Adrenal gland (tissue), 12 donors: Measurements from ENCODE around the gene C10orf90. TPM values are rescaled to one million over a fixed set of nuclear protein-coding genes. Genes with fewer than 3 reads are reported as not detected.

Experiments used
- DNase-seq, 7 donors: peaks; one replicate each; pipeline ENCODE4 v3.0.0-alpha.2; 2019 to 2020
- H3K27ac ChIP-seq, 5 donors: fragments of 200-600 bp; sonication (generic) in 4 of 5; 1 replicate in 3 of 5; 2 replicates in 2 of 5; pipeline versions ENCODE4 v1.5.1 to v1.8.0; 2016 to 2020; ENCODE audit warnings: mild to moderate bottlenecking in 1 of 5
- H3K27me3 ChIP-seq: fragments of 200-600 bp; 2 replicates; pipeline ENCODE4 v1.8.0; 2021
- H3K36me3 ChIP-seq, 2 donors: fragments of 200-600 bp; replicated peaks in 1 of 2; 1 replicate in 1 of 2; 2 replicates in 1 of 2; pipeline versions ENCODE4 v1.5.1 to v1.8.0; 2018 to 2022
- H3K4me1 ChIP-seq, 2 donors: fragments of 200-600 bp; replicated peaks in 1 of 2; 1 replicate in 1 of 2; 2 replicates in 1 of 2; pipeline versions ENCODE4 v1.5.1 to v1.8.0; 2018 to 2021
- H3K4me3 ChIP-seq, 4 donors: fragments of 200-600 bp; sonication (generic) in 3 of 4; one replicate each; pipeline ENCODE4 v1.5.1; 2016 to 2018
- H3K9me3 ChIP-seq, 3 donors: fragments of 200-600 bp; sonication (generic) in 1 of 3; replicated peaks in 1 of 3; 1 replicate in 2 of 3; 2 replicates in 1 of 3; pipeline versions ENCODE4 v1.5.1 to v1.8.0; 2016 to 2021
- POLR2A ChIP-seq, 2 donors: fragments of 450-650 bp; IDR thresholded peaks; one replicate each; pipeline ENCODE4 v1.6.1; 2017; ENCODE audit warnings: antibody characterized with exemption in 2 of 2, mild to moderate bottlenecking in 2 of 2, moderate library complexity in 1 of 2
- WGBS, 4 donors: extraction: QIAGEN DNeasy Blood & Tissue Kit in 2 of 4; methylation state at CpG; one replicate each; pipeline versions ENCODE4 v1.1.5 to v1.1.7; 2013 to 2017; 5-methylcytosine and 5-hydroxymethylcytosine counted together
- intact Hi-C, 2 donors: fragments of 100-400 bp; cut with DNase I; formaldehyde crosslinking; loops; one replicate each; pipeline versions ENCODE4 v1.14.1 to v1.15.0; 2022 to 2023
- polyA plus RNA-seq, 3 donors: library from polyadenylated mRNA; stranded (reverse); fragments of 200-250 nt in 2 of 3; fragments of 350-450 nt in 1 of 3; fragmentation: Illumina TruSeq in 1 of 3; extraction: RNeasy Lipid Tissue Mini Kit (QIAGEN cat#74804) in 1 of 3; gene quantifications; one replicate each; pipeline ENCODE4 v1.2.3, GENCODE V29; 2013 to 2014
- total RNA-seq, 9 donors: library from RNA; depleted of rRNA in 4 of 9; stranded (reverse); fragments of >200 nt in 4 of 9; fragments of 120-200 nt in 1 of 9; fragmentation: NEBNext Ultra II Directional in 1 of 9; extraction: Animal tissue kit (Norgen Biotek cat#: 25700) in 1 of 9; gene quantifications; one replicate each; pipeline versions ENCODE4 v1.1.0 to v1.2.4, GENCODE V29; 2013 to 2023
- TF ChIP-seq, protein P1 (sequence below), 6 experiments: fragments of 450-650 bp in 4 of 6; fragments of 200-600 bp in 2 of 6; sonication (generic) in 1 of 6; IDR thresholded peaks; 1 replicate in 5 of 6; 2 replicates in 1 of 6; pipeline versions ENCODE4 v1.5.1 to v1.8.0; 2016 to 2021; ENCODE audit warnings: antibody characterized with exemption in 6 of 6, mild to moderate bottlenecking in 2 of 6, moderate library complexity in 1 of 6
- donor health status: healthy with polysubstance abuse.
- donor health status: Bipolar disorder and iron deficiency.
- donor health status: DM: yes; HTN: yes; CAD: no.
- donor health status: DM: no; HTN: no; CAD: no.
- donor health status: DM: no; HTN: no; CAD: no.
- donor health status: DM: yes; HTN: yes; CAD: no.

Gene C10orf90
- total and polyA plus RNA-seq, 12 donors = 0.10 to 0.18 TPM; not detected in 10

DNA sequence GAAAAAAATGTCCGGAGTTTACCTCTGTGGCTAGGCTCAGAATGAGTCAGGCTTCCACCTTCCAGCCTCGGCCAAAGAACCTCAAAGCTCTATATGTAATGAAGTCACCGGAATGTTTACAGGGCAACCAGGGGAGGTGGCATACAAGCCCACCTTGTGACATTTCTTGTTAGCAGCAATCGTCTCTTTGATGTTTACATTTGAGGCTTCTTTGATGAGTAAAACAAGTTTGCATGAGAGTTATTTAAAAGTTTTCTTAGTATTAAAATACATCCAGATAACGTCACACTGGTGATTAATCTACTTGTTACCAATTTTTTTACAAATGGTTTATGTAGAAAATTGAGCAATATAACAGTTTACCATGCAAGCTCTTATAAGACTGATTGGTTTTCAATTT lies 149.1 kb downstream of the C10orf90 start:
- no peak overlapping the region for H3K27ac ChIP-seq
- no peaks in the 10 kb centered on the region for H3K36me3 ChIP-seq
- TF ChIP-seq, protein P1, sequence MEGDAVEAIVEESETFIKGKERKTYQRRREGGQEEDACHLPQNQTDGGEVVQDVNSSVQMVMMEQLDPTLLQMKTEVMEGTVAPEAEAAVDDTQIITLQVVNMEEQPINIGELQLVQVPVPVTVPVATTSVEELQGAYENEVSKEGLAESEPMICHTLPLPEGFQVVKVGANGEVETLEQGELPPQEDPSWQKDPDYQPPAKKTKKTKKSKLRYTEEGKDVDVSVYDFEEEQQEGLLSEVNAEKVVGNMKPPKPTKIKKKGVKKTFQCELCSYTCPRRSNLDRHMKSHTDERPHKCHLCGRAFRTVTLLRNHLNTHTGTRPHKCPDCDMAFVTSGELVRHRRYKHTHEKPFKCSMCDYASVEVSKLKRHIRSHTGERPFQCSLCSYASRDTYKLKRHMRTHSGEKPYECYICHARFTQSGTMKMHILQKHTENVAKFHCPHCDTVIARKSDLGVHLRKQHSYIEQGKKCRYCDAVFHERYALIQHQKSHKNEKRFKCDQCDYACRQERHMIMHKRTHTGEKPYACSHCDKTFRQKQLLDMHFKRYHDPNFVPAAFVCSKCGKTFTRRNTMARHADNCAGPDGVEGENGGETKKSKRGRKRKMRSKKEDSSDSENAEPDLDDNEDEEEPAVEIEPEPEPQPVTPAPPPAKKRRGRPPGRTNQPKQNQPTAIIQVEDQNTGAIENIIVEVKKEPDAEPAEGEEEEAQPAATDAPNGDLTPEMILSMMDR (IDR thresholded peaks at IDR 0.05) = no peak
- TF ChIP-seq POLR2A (IDR thresholded peaks at IDR 0.05) = no peak
- DNase-seq = no peak
- H3K4me3 ChIP-seq = no peak overlapping the region
- intact Hi-C loops = no loop called here
- 58 to 66% (median 62%) methylated on average over 5 of the region's 5 CpGs for WGBS, 4 donors
- no peaks in the 10 kb centered on the region for H3K27me3 ChIP-seq
- H3K4me1 ChIP-seq = no peaks in the 10 kb centered on the region
- no peaks in the 10 kb centered on the region for H3K9me3 ChIP-seq

DNA sequence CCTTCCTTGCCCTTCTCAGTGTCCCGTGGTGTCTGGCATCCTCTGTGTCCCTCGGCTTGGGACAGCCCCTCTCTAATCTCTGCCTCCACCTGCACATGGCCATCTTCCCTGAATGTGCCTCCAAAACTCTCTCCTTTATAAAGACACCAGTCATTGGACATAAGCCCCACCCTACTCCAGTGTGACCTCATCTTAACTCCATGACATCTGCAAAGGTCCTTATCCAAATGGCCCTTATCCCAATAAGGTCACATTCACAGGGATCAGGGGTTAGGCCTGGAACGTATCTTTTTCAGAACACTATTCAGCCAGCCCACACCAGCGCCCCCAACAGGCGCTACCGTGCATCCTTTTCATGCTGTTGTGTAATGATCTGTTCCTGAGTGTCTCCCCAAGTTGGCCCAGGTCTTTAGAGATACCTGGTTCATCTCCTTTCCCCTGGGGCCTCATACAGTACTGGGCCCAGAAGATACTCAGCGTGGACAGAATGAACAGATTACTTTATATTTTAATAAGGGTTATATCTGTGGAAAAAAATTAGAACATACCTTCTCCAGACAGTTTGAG lies 149.7 kb downstream of the C10orf90 start:
- Histone ChIP-seq H3K4me3 (no peak overlapping the region), H3K27me3 (no peaks in the 10 kb centered on the region), H3K4me1 (no peaks in the 10 kb centered on the region), H3K36me3 (no peaks in the 10 kb centered on the region), H3K27ac (no peak overlapping the region), H3K9me3 (no peaks in the 10 kb centered on the region)
- no peak for TF ChIP-seq POLR2A (IDR thresholded peaks at IDR 0.05)
- TF ChIP-seq, protein P1 (IDR thresholded peaks at IDR 0.05) = no peak
- intact Hi-C loops = no loop called here
- 71 to 78% (median 76%) methylated on average over 7 of the region's 7 CpGs for WGBS, 4 donors
- DNase-seq = no peak

DNA sequence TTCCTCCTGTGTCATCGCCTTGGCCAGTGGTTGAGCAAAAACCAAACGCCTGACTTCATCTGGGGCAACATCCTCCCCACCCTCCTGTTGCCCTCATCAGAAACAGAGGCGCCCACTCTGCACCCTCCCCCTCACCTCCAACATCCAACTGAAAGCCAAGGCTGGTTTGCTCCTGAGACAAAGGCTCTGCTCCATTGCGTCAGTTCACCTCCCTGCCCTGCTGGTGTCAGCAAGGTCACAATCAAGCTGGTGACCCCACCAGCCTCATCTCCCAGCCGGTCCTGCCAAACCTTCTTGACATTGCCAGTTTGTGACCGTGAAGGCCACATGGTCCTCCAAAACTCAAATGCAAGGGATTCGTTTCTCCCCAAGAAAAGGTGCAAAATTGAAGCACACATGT lies 150.5 kb downstream of the C10orf90 start:
- no peak overlapping the region for H3K27ac ChIP-seq
- 81 to 88% (median 86%) methylated on average over 7 of the region's 7 CpGs for WGBS, 4 donors
- DNase-seq = no peak
- no peak overlapping the region for H3K4me3 ChIP-seq
- no peak for TF ChIP-seq POLR2A (IDR thresholded peaks at IDR 0.05)
- TF ChIP-seq, protein P1 (IDR thresholded peaks at IDR 0.05) = no peak
- H3K4me1 ChIP-seq = no peaks in the 10 kb centered on the region
- H3K27me3 ChIP-seq = no peaks in the 10 kb centered on the region
- no peaks in the 10 kb centered on the region for H3K9me3 ChIP-seq
- H3K36me3 ChIP-seq = no peaks in the 10 kb centered on the region
- intact Hi-C loops = no loop called here

DNA sequence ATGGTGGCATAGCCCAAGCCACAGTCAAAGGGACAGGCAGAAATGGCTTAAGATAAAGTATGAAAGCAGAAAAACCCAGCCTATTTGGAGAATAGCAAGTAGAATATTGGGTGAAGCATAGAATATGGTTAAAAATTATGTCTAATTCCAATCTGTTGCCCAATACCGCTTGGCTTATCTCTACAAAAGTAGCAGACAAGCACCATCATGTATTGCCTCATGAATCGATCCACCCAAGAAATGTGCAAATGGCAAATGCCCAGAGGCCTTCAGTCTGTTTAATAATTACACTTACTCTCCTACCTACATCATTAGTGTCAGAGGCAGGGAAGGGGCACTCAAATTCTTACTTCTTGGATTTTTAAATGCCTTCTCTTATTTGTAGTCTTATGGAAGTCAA lies 151.3 kb downstream of the C10orf90 start:
- TF ChIP-seq, protein P1 (IDR thresholded peaks at IDR 0.05) = no peak
- TF ChIP-seq POLR2A (IDR thresholded peaks at IDR 0.05) = no peak
- no peaks in the 10 kb centered on the region for H3K4me1 ChIP-seq
- DNase-seq = no peak
- intact Hi-C loops = no loop called here
- no peak overlapping the region for H3K27ac ChIP-seq
- no peaks in the 10 kb centered on the region for H3K9me3 ChIP-seq
- H3K27me3 ChIP-seq = no peaks in the 10 kb centered on the region
- H3K4me3 ChIP-seq = no peak overlapping the region
- H3K36me3 ChIP-seq = no peaks in the 10 kb centered on the region
- 84 to 94% (median 89%) methylated on average over 2 of the region's 2 CpGs for WGBS, 4 donors
